Fibroblast of lung (primary cell): ENCODE results near the gene SH3TC2.

Experiments used
- CTCF ChIP-seq, 2 donors: IDR thresholded peaks in 1 of 2; conservative IDR thresholded peaks in 1 of 2; 1 replicate in 1 of 2; 2 replicates in 1 of 2; pipeline ENCODE4 v1.5.1; 2011 to 2012; ENCODE audit warnings: low read length in 2 of 2, control low read depth in 1 of 2, inconsistent platforms in 1 of 2, low read depth in 1 of 2, mild to moderate bottlenecking in 1 of 2
- EZH2 ChIP-seq: IDR thresholded peaks from 2 replicates; pipeline ENCODE4 v1.5.1; 2012; ENCODE audit warnings: low read length, control low read depth, mild to moderate bottlenecking; ENCODE audit errors: missing control alignments

DNA sequence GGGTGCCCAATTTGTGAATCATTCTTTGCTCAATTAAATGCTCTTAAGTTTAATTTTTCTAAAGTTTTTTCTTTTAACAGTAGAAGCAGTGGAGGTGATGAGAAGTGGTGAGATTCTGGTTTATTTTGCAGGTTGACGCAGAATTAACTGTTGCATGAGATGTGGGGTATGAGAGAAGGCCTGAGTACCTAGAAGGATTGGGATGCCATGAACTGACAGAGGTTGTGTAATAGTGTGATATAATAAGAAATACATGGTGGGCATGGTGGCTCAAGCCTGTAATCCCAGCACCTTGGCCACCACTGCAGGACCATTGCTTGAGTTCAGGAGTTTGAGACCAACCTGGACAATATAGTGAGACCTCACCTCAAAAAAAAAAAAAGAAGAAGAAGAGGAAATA lies 8.4 kb upstream of the SH3TC2 start:
- TF ChIP-seq CTCF (conservative IDR thresholded peaks at IDR 0.05 in 1 of 2, IDR thresholded peaks at IDR 0.05 in 1 of 2; ENCODE audit: low read depth in 1 of 2, low read length in 2 of 2) (no peak), EZH2 (no peak)
